ENCODE results near the gene ZYG11A. TPM values are rescaled to one million over a fixed set of nuclear protein-coding genes. Genes with fewer than 3 reads are reported as not detected.

The ZYG11A gene
- polyA plus RNA-seq, 2 of the 4 experiments (the other 2 are of a cell fraction) = 2.6 to 4.8 TPM

- CTCF ChIA-PET = interaction anchor here (0.7 kb wide), 1 partner anchor 300 kb away, joined by 3 read pairs; no protein-coding TSS in a partner anchor
- peaks cover 4% of the 10 kb centered on the region; the same call in 2 of the 3 replicates for H3K4me1 ChIP-seq
- ATAC-seq (no peak), FAIRE-seq (no peak), DNase-seq (ENCODE audit: low read depth in 1 of 2, low spot score in 1 of 2) (no peak)
- H3K4me3 ChIP-seq = no peak overlapping the region
- POLR2A ChIA-PET = no interaction called here
- no peak for TF ChIP-seq HEYL (CRISPR knock-in tag; IDR thresholded peaks at IDR 0.05)
- no peak for TF ChIP-seq KDM5A (IDR thresholded peaks at IDR 0.05)
- TF ChIP-seq RFX5 (IDR thresholded peaks at IDR 0.05) = no peak
- no peak for TF ChIP-seq ZFP36 (IDR thresholded peaks at IDR 0.05; ENCODE audit: borderline replicate concordance, partially characterized antibody)
- no peak for TF ChIP-seq CTCF (IDR thresholded peaks at IDR 0.05)
- TF ChIP-seq POLR2AphosphoS2 (conservative IDR thresholded peaks at IDR 0.05; ENCODE audit: low read length) = no peak
- TF ChIP-seq HOXA7 (CRISPR knock-in tag; IDR thresholded peaks at IDR 0.05) = no peak
- WGBS (ENCODE audit: missing lambda C conversion rate) = 75% methylated on average over 2 of the region's 2 CpGs
- H3K27ac ChIP-seq = no peak overlapping the region
- no peak overlapping the region for H3K4me2 ChIP-seq
- no peaks in the 10 kb centered on the region for H3K9me3 ChIP-seq
Measured at GRCh38 chr1:52876843-52877242, 34.3 kb downstream of the ZYG11A start.

GRCh38 chr1:52877554-52877953 is 35.0 kb downstream of the ZYG11A start:
- ChIA-PET CTCF (interaction anchor here (0.7 kb wide), 1 partner anchor 300 kb away, joined by 3 read pairs; no protein-coding TSS in a partner anchor), POLR2A (no interaction called here)
- ATAC-seq = no peak
- FAIRE-seq = no peak
- Histone ChIP-seq H3K27ac (no peak overlapping the region), H3K4me3 (no peak overlapping the region), H3K4me1 (peaks cover 4% of the 10 kb centered on the region; the same call in 2 of the 3 replicates), H3K9me3 (no peaks in the 10 kb centered on the region), H3K4me2 (no peak overlapping the region)
- TF ChIP-seq CEBPB (IDR thresholded peaks at IDR 0.05) (no peak), GATA3 (IDR thresholded peaks at IDR 0.05; ENCODE audit: borderline replicate concordance) (no peak), ATOH8 (CRISPR knock-in tag; IDR thresholded peaks at IDR 0.05; ENCODE audit: low read depth) (no peak), ZSCAN20 (CRISPR knock-in tag; IDR thresholded peaks at IDR 0.05) (no peak), RARB (CRISPR knock-in tag; IDR thresholded peaks at IDR 0.05) (no peak), ZC3H11A (IDR thresholded peaks at IDR 0.05) (no peak), HMGXB4 (CRISPR knock-in tag; IDR thresholded peaks at IDR 0.05; ENCODE audit: borderline replicate concordance) (no peak), RAD21 (conservative IDR thresholded peaks at IDR 0.05 in 1 of 2, IDR thresholded peaks at IDR 0.05 in 1 of 2) (no peak), HEYL (CRISPR knock-in tag; IDR thresholded peaks at IDR 0.05) (no peak), HES2 (IDR thresholded peaks at IDR 0.05) (no peak), REST (IDR thresholded peaks at IDR 0.05) (no peak), CBX8 (IDR thresholded peaks at IDR 0.05) (no peak)
- WGBS (ENCODE audit: missing lambda C conversion rate) = 96% methylated on average over 3 of the region's 3 CpGs
- no peak for DNase-seq (ENCODE audit: low read depth in 1 of 2, low spot score in 1 of 2)

Measured in A549 (cell line).